ENCODE results near the gene CLTC. TPM values are rescaled to one million over a fixed set of nuclear protein-coding genes. Genes with fewer than 3 reads are reported as not detected.

Gene CLTC
- total and polyA plus RNA-seq, 2 of the 13 experiments (the other 11 are each of a cell fraction or from before 2014, with no cell fraction given) = 134 to 283 TPM

- TF ChIP-seq ZNF879 (CRISPR knock-in tag; IDR thresholded peaks at IDR 0.05) = peak; percentile 69; the same call in 1 of the 2 replicates
- TF ChIP-seq IKZF5 (CRISPR knock-in tag; IDR thresholded peaks at IDR 0.05) = peak; percentile 70
- peak; percentile 90; the same call in 1 of the 2 replicates for TF ChIP-seq ZNF614 (CRISPR knock-in tag; IDR thresholded peaks at IDR 0.05; ENCODE audit: borderline replicate concordance)
- 0 out of 2 replicates have a peak, but pooled peaks have one; percentile 20 for TF ChIP-seq RFX3 (CRISPR knock-in tag; IDR thresholded peaks at IDR 0.05)
- TF ChIP-seq HIVEP1 (CRISPR knock-in tag; IDR thresholded peaks at IDR 0.05) = no peak; the same call in 1 of the 2 replicates
- TF ChIP-seq ZNF333 (CRISPR knock-in tag; IDR thresholded peaks at IDR 0.05; ENCODE audit: borderline replicate concordance) = peak; percentile 81; the same call in 1 of the 2 replicates
- peak; percentile 25; the same call in 1 of the 2 replicates for TF ChIP-seq BRCA1 (CRISPR knock-in tag; IDR thresholded peaks at IDR 0.05)
- TF ChIP-seq NR2C2 (CRISPR knock-in tag; IDR thresholded peaks at IDR 0.05; ENCODE audit: borderline replicate concordance) = peak; percentile 100
- TF ChIP-seq TEAD3 (CRISPR knock-in tag; optimal IDR thresholded peaks at IDR 0.05; ENCODE audit: borderline replicate concordance) = peak; percentile 68
- no peak for TF ChIP-seq ZNF550 (CRISPR knock-in tag; IDR thresholded peaks at IDR 0.05; ENCODE audit: borderline replicate concordance)
- TF ChIP-seq ZBTB33 (CRISPR knock-in tag; IDR thresholded peaks at IDR 0.05) = no peak; the same call in 1 of the 2 replicates
- TF ChIP-seq ZC3H4 (CRISPR knock-in tag; IDR thresholded peaks at IDR 0.05; ENCODE audit: borderline replicate concordance) = no peak
- TF ChIP-seq ZNF235 (CRISPR knock-in tag; IDR thresholded peaks at IDR 0.05; ENCODE audit: borderline replicate concordance) = peak; percentile 21; the same call in 1 of the 2 replicates
- peak; percentile 98 for TF ChIP-seq POLR2AphosphoS5 (IDR thresholded peaks at IDR 0.05; ENCODE audit: low read depth, low read length)
- 0 out of 2 replicates have a peak, but pooled peaks have one; percentile 44 for TF ChIP-seq ZFP36L2 (CRISPR knock-in tag; IDR thresholded peaks at IDR 0.05)
- no peak for TF ChIP-seq ZNF713 (CRISPR knock-in tag; IDR thresholded peaks at IDR 0.05)
- TF ChIP-seq, protein P1, sequence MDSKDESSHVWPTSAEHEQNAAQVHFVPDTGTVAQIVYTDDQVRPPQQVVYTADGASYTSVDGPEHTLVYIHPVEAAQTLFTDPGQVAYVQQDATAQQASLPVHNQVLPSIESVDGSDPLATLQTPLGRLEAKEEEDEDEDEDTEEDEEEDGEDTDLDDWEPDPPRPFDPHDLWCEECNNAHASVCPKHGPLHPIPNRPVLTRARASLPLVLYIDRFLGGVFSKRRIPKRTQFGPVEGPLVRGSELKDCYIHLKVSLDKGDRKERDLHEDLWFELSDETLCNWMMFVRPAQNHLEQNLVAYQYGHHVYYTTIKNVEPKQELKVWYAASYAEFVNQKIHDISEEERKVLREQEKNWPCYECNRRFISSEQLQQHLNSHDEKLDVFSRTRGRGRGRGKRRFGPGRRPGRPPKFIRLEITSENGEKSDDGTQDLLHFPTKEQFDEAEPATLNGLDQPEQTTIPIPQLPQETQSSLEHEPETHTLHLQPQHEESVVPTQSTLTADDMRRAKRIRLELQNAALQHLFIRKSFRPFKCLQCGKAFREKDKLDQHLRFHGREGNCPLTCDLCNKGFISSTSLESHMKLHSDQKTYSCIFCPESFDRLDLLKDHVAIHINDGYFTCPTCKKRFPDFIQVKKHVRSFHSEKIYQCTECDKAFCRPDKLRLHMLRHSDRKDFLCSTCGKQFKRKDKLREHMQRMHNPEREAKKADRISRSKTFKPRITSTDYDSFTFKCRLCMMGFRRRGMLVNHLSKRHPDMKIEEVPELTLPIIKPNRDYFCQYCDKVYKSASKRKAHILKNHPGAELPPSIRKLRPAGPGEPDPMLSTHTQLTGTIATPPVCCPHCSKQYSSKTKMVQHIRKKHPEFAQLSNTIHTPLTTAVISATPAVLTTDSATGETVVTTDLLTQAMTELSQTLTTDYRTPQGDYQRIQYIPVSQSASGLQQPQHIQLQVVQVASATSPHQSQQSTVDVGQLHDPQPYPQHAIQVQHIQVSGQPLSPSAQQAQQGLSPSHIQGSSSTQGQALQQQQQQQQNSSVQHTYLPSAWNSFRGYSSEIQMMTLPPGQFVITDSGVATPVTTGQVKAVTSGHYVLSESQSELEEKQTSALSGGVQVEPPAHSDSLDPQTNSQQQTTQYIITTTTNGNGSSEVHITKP (CRISPR knock-in tag; IDR thresholded peaks at IDR 0.05; ENCODE audit: low read depth) = peak; percentile 81; the same call in 1 of the 2 replicates
- TF ChIP-seq NONO (IDR thresholded peaks at IDR 0.05) = no peak
- peak; percentile 90; the same call in 1 of the 2 replicates for TF ChIP-seq NONO (CRISPR knock-in tag; conservative IDR thresholded peaks at IDR 0.05)
- no peak for TF ChIP-seq NBN (conservative IDR thresholded peaks at IDR 0.05)
- TF ChIP-seq, protein P2, sequence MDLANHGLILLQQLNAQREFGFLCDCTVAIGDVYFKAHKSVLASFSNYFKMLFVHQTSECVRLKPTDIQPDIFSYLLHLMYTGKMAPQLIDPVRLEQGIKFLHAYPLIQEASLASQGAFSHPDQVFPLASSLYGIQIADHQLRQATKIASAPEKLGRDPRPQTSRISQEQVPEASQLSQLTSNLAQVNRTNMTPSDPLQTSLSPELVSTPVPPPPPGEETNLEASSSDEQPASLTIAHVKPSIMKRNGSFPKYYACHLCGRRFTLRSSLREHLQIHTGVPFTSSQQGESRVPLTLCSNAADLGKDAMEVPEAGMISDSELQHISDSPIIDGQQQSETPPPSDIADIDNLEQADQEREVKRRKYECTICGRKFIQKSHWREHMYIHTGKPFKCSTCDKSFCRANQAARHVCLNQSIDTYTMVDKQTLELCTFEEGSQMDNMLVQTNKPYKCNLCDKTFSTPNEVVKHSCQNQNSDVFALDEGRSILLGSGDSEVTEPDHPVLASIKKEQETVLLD (CRISPR knock-in tag; IDR thresholded peaks at IDR 0.05; ENCODE audit: low read depth) = peak; percentile 85
Measured at GRCh38 chr17:59707149-59707970, 87.7 kb downstream of the CLTC start, which contains the start of the genes PTRH2 and VMP1 (continued).
